Measurements from ENCODE around the gene PKD1.

Gene PKD1

DNA sequence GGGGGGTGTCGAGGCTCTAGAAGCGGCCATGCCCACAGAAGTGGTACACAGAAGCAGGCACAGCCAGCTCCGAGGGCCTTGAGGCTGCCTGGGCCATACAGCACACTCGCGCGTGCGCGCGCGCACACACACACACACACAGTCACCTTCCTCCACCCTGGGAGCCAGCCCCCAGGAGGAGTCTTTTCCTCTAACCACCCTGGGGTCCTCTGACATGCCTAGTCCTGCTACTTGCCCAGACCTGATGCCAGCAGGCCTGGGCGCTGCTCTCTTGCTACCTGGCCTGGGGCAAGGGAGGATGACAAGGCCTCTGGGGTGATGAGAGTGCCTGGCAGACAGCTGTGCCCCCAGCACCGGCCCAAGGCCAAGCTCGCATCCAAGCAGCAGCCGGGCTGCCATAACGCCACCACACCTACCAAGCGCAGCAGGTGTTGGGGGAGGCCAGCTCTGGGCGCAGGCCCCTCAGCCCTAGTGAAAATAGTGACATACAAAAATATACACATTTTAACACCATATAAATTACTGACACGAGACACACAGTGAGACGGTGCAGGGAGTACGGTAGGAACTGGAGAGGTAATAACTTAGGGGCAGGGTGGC, 46.8 kb downstream of the PKD1 start:
- in situ Hi-C loops (cut with MboI; ENCODE audit: low pct_unique_long_range_greater_than_20kb, low sequenced_read_pairs, unreplicated experiment): no loop called here
- no peak for DNase-seq (ENCODE audit: low spot score)
- TF ChIP-seq, protein P1, sequence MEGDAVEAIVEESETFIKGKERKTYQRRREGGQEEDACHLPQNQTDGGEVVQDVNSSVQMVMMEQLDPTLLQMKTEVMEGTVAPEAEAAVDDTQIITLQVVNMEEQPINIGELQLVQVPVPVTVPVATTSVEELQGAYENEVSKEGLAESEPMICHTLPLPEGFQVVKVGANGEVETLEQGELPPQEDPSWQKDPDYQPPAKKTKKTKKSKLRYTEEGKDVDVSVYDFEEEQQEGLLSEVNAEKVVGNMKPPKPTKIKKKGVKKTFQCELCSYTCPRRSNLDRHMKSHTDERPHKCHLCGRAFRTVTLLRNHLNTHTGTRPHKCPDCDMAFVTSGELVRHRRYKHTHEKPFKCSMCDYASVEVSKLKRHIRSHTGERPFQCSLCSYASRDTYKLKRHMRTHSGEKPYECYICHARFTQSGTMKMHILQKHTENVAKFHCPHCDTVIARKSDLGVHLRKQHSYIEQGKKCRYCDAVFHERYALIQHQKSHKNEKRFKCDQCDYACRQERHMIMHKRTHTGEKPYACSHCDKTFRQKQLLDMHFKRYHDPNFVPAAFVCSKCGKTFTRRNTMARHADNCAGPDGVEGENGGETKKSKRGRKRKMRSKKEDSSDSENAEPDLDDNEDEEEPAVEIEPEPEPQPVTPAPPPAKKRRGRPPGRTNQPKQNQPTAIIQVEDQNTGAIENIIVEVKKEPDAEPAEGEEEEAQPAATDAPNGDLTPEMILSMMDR (IDR thresholded peaks at IDR 0.05; ENCODE audit: extremely low read depth, insufficient read depth, missing control alignments): no peak

DNA sequence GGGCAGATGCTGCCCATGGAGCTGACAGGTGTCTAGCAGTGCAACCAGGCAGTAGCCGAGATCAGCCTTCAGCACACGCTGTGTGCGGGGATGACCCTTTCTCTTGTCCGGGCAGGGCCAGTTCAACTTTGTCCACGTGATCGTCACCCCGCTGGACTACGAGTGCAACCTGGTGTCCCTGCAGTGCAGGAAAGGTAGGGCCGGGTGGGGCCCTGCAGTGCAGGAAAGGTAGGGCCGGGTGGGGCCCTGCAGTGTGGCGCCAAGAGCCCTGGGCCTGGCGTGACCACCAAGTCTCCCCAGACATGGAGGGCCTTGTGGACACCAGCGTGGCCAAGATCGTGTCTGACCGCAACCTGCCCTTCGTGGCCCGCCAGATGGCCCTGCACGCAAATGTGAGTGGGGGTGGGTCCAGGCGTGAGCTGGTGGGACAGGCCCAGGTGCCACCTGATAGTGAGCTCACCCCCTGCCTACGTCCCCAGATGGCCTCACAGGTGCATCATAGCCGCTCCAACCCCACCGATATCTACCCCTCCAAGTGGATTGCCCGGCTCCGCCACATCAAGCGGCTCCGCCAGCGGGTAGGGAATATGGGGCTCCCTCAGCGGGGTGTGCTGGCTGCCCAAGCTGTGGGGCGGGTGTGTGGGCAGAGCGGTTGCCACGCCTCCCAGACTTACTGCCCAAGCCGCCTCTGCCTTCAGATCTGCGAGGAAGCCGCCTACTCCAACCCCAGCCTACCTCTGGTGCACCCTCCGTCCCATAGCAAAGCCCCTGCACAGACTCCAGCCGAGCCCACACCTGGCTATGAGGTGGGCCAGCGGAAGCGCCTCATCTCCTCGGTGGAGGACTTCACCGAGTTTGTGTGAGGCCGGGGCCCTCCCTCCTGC, 47.7 kb downstream of the PKD1 start:
- in situ Hi-C loops (cut with MboI; ENCODE audit: low pct_unique_long_range_greater_than_20kb, low sequenced_read_pairs, unreplicated experiment): no loop called here
- no peak for DNase-seq (ENCODE audit: low spot score)
- TF ChIP-seq, protein P1 (IDR thresholded peaks at IDR 0.05; ENCODE audit: extremely low read depth, insufficient read depth, missing control alignments): no peak

GRCh38 chr16:2086812-2087747, 48.6 kb downstream of the PKD1 start:
- no peak for DNase-seq (ENCODE audit: low spot score)
- in situ Hi-C loops (cut with MboI; ENCODE audit: low pct_unique_long_range_greater_than_20kb, low sequenced_read_pairs, unreplicated experiment): no loop called here
- TF ChIP-seq, protein P1 (IDR thresholded peaks at IDR 0.05; ENCODE audit: extremely low read depth, insufficient read depth, missing control alignments): no peak

DNA sequence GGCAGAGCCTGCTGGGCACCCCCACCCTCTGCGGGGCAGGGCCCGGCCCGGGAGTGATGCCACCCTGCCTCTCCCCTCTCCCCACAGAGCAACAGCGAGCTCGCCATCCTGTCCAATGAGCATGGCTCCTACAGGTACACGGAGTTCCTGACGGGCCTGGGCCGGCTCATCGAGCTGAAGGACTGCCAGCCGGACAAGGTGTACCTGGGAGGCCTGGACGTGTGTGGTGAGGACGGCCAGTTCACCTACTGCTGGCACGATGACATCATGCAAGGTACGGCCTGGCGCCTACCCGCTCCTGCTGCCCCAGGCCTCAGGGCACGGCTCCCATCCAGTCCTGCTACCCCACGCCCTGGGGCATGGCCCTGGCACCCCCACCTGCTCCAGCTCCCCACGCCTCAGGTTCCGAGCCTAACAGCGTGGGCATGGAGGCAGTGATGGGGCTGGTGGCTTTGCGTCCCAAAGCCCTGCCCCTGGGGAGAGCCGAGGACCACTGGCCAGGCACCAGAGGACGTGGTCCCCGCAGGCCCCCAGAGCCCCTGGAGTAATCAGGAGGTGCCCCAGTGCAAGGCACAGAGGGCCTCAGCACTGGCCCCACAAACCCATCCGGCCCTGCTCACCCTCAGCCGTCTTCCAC, 49.5 kb downstream of the PKD1 start:
- in situ Hi-C loops (cut with MboI; ENCODE audit: low pct_unique_long_range_greater_than_20kb, low sequenced_read_pairs, unreplicated experiment): no loop called here
- TF ChIP-seq, protein P1 (IDR thresholded peaks at IDR 0.05; ENCODE audit: extremely low read depth, insufficient read depth, missing control alignments): no peak
- no peak for DNase-seq (ENCODE audit: low spot score)

DNA sequence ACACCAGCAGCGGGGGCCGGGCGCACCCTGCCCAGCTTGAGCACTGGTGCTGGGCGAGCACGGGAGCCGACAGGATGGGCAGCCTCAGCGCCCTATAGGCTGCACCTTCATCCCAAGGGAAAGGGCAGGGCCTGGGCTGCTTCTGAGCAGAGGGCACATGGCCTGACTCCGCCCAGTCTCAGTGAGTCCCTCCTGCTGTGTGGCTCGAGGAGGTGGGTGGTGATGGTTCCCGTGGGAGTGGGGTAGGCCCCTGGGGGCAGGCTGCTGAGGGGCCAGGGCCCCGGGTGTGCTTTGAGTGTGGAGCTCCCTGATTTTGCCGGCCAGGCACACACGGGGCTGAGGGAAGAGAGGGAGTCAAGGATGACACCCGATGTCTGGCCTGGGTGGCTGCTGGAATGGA, 50.0 kb downstream of the PKD1 start:
- in situ Hi-C loops (cut with MboI; ENCODE audit: low pct_unique_long_range_greater_than_20kb, low sequenced_read_pairs, unreplicated experiment): no loop called here
- TF ChIP-seq, protein P1 (IDR thresholded peaks at IDR 0.05; ENCODE audit: extremely low read depth, insufficient read depth, missing control alignments): no peak
- no peak for DNase-seq (ENCODE audit: low spot score)

Data from GM13977 (cell line).